Epidermal melanocyte (primary cell): ENCODE measurements around the gene IGFBP1.
A peak's percentile ranks its signal among the peaks of the same experiment; 100 is the strongest.

Source experiments
- DNase-seq: peaks from one replicate; pipeline ENCODE4 v3.0.0; 2011; ENCODE audit warnings: low spot score; ENCODE audit not compliant: insufficient read length

IGFBP1 gene

DNA sequence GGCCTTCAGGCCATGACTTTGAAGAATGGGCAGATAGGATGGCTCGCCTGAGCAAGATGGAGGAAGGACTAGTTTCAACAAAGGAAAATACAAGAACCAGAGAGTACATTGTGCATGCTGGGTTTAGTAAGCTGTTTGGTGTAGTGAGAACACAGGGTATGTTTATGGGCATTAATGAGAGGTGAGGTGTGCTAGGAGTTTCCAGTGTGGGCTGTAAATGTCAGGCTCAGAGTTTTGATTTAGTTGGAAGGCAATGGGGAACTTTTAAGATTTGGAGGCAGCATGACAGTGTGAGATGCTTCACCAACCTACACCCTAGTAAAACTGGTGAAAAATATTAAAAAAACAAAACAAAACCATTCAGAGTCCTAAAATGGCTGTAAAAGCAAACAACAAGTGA is 13.3 kb downstream of the IGFBP1 start:
- no peak for DNase-seq

DNA sequence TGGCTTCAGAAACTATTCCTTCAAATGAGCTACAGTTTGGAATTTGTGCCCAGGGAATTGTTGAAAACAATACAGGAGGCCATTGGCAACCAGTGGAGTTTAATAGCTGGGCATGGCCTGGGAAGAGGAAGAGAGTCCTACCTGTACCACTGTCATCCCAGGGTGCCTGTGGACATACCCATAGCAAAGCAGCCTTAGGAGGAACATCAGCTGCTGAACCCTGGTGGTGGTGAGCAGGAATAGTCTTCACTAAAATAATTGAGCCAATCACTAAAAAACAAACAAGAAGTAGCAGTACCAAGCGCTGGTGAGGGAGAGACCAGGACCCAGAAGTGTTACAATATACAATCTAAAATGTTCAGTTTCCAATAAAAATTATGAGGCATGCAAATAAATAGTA is 14.5 kb downstream of the IGFBP1 start:
- no peak for DNase-seq

DNA sequence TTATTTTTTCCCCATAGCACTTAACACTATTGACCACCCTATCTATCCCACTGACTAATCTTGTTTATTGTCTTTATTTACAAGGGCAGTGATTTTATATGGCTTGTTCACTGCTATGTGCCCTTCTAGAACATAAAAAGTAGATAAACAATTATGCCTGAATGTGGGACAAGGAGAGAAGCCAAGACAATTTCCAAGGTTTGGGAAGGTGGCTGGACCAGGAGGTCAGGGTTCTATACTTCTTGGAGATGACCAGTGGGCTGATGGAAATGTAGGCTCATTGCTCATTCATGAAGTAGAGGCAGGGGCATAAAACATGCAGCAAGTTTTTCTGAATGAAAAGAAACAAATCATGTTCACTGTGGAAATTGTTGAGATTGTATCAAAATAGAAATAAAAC is 21.3 kb downstream of the IGFBP1 start:
- DNase-seq: no peak

GRCh38 chr7:45910855-45911254 is 22.6 kb downstream of the IGFBP1 start:
- DNase-seq: no peak

- no peak for DNase-seq
Observed at GRCh38 chr7:45911311-45911710, 23.0 kb downstream of the IGFBP1 start.

- DNase-seq: no peak
Observed at GRCh38 chr7:45912972-45913371, 24.7 kb downstream of the IGFBP1 start.

DNA sequence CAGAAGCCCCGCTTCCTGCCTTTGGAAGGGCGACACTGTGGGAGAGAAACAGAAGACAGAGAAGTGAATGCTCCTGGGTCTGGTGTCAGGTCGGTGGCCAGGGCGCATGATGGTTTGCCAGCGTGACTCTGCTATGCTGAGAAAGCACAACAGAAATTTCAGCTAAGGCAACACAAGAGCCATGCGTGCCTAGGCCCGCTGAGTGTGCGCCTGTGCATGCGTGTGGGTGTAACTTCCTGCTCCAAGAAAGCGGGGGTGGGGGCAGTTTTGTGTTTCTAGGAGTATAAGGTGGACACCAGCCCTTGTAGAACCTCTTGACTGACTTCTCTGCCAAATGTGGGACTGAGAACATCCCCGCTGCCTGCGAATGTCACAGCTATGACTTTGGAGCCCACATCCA is 26.6 kb downstream of the IGFBP1 start:
- DNase-seq: no peak

DNA sequence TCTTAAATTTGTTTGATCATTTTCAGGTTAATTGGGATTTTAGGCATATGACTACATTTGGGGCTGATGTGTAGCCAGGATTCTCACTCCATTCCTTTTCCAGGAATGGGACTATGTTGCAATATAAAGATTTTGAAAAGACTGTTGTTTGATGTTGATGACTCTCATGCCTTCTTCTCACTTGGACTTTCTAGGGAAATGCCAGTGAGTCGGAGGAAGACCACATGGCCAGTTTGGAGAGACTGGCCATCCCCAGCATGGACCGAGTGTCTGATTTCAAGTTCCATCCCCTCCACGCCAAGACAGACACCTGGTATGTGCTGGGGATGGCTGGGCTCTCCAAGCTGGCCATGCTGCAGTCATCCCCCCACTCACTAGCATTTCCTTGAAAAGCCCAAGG is 27.3 kb downstream of the IGFBP1 start:
- no peak for DNase-seq

GRCh38 chr7:45917064-45917463 is 28.8 kb downstream of the IGFBP1 start:
- DNase-seq: no peak

DNA sequence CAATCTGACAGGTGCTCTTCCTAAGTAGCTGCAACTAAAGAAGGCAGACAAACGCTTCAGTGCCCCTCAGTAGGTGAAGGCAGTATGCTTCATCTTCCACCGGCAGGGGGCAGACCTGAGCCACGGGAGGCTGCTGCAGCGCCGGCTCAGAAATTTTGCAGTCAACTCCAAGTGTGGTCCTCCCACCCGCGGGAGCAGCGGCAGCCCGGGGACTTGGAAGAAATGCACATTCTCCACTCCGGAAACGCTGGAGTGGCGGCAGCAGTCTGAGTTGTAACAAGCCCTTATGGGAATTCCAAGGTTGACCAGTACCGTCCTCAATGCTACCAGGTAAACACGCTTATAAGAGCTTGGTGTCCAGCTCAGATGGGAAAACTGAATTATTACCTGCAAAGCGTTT is 29.4 kb downstream of the IGFBP1 start:
- peak; percentile 80 for DNase-seq

- no peak for DNase-seq
Observed at GRCh38 chr7:45918556-45918955, 30.3 kb downstream of the IGFBP1 start.

- no peak for DNase-seq
Observed at GRCh38 chr7:45919231-45919784, 31.0 kb downstream of the IGFBP1 start.

DNA sequence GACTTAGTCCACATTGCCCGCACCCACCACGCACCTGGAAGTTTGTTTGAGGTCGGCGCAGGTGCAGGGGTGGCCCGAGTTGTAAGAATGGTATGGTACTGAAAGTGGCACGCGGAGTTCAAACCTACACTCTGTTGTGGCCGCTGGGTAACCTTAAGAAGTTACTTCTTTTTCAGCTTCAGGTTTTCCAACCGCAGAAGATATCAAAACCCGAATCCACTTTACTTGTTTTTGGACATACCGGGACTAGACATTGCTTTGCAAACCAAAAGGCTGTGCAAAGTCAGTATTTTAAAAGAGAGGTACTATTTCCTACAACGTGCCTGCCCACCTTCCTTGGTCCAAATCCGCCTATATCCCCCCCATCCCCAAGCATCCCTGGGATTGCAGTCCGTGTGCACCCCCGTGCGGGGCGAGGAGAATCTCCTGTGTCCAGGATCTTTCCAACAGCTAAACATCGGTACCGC is 31.7 kb downstream of the IGFBP1 start:
- DNase-seq: no peak

DNA sequence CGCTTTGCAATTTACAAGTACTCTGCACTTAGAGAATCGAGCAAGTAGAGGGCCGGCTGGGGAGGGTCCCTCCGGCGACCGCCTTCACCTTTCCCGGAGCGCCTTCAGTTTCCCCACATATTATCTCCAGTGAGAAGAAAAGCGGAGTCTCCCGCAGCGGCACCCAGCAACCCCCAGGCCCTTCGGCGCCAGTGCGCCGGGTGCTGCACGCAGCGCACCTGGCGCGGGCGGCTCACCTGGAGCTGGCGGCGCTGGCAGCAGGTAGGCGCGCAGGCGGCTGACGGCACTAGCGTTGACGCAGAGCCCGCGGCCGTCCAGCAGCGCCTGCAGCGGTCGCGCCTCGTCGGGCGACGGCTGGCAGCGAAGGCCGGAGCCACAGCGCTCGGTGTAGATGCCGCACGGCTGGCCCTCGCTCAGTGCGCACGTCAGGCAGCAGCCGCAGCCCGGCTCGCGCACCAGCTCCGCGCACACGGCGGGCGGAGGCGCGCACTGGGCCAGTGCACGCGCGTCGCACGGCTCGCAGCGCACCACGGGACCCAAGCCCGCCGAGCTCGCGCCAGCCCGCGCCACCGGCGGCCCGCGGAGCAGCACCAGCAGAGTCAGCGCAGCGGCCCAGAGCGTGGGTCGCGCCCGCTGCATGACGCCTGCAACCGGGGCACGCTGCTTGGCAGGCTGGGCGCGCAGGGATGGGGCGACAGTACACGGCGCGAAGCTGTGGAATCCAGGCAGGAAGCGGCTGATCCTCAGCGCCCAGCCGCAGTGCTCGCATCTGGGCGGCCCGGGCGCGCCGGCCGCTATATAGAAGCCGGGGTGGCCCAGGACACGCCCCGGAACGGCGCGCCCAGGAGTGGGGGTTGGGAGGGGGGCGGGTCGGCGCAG is 32.5 kb downstream of the IGFBP1 start, which contains the start of gene IGFBP3:
IGFBP3 (minus strand) TSS at position 771 of the 879 bp plus-strand sequence; CDS start at position 639, 132 bp downstream.
- DNase-seq: no peak

- no peak for DNase-seq
Observed at GRCh38 chr7:45921381-45921698, 33.1 kb downstream of the IGFBP1 start.

DNA sequence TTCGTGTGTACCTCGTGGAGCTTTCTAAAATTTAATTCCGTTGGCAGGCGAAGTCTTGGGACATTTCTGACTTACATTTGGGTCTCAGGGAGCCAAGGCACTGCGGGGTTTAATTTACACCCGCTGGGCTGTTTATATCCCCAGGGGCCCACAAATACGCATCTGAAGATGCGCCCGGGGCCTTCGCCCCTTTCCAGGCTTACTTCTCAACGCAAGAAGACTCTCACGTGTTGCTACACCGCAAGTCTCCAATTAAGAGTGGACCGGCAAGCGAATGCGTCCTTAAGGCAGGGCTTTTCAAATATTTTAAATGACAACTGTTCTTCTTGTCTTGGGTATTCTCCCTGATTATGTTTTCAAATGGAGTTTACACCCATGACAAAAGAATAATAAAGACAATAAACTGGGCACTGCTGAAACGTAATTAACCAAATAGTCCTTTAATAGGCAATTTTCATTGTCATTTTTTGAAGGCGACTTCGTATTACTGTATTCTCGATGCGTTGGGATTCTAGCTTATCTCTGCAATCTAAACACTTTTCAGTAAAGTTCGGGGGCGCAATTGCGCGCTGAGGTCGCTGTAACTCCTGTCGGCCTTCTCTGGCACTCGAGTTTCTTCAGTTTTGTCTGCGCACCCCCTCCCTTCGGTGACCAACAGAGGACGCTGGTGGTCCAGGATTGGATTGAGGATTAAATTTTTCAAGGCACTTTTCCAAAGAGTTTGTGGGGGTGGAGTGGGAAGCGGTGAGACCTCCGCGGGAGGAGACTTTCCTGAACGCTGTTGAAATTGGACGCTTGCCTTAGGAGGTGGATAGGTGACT is 33.6 kb downstream of the IGFBP1 start:
- DNase-seq: peak; percentile 56

GRCh38 chr7:45922810-45923209 is 34.5 kb downstream of the IGFBP1 start:
- no peak for DNase-seq

GRCh38 chr7:45923290-45923689 is 35.0 kb downstream of the IGFBP1 start:
- DNase-seq: no peak

DNA sequence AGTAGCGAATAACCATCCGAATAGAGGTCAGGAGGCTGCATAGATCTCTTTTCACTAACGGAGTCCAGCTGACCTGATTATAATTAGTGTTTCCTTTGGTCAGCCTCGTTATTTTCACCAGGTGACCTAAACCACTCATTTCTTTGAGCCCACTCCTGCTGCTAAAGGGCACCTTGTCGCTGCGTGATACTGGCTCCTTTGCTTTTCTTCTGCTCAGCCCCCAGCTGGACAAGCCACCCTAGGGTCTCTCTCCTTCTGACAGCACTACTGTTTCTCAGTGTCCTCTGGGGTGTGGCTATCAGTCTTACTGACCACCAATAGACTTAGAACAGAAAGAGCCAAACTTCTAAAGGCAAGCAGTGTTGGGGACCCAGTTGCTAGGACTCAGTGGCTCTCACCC is 35.5 kb downstream of the IGFBP1 start:
- DNase-seq: no peak

DNA sequence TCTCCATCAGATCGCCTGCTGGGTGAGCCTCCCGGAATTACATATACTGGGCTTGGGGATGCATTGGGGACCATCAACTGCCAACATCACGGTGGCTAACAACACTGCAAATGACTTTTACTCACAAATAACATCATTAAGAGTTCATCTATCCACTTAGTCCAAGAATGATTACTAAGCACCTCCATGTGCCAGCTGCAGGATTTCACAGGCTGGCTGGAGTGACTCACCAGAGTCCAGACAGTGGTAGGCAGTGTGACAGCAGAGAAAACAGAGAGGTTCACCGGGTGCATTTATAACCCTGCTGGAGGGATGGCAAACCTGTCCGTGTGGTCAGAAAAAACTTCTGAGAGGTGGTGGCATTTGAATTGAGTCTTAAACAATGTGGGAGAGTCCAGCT is 36.0 kb downstream of the IGFBP1 start:
- no peak for DNase-seq

DNA sequence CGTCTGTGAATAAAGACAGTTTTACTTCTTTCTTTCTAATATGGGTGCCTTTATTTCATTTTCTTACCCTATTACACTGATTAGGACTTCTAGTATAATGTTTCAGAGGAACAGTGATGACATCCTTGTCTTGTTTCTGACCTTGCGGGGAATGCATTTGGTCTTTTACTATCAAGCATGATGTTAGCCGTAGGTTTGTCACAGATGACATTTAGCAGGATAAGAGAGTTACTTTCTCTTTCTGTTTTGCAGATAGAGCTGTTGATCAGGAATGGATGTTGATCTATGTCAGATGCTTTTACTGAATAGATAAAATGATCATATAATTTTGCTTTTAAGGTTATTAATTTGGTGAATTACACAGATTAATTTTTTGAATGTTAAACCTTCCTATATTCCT is 39.4 kb downstream of the IGFBP1 start:
- no peak for DNase-seq

DNA sequence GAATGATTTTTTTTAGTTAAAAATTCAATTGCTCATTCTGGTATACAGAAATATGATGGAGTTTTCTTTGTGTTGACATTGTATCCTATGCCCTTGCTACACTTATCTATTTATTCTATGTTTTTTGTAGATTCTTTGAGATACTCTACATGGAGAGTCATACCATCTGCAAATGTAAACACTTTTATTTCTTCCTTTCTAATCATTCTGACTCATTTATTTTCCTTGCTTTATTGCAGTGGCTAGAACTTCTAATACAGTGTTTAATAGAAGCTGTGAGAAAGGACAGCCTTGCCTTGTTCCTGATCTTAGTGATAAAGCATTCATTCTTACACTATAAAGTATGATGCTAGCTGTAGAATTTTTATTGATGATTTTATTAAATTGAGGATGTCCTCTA is 42.7 kb downstream of the IGFBP1 start:
- DNase-seq: no peak
